Vagina (tissue), 2 donors: ENCODE results near the gene CAP2.

Source experiments
- CTCF ChIP-seq, 3 experiments: fragments of 450-650 bp in 2 of 3; fragments of 200-600 bp in 1 of 3; sonication (generic) in 1 of 3; IDR thresholded peaks; one replicate each; pipeline ENCODE4 v1.5.1; 2017 to 2019; ENCODE audit warnings: antibody characterized with exemption in 3 of 3, mild to moderate bottlenecking in 2 of 3, moderate library complexity in 2 of 3
- POLR2A ChIP-seq, 2 donors: fragments of 450-650 bp; IDR thresholded peaks; one replicate each; pipeline ENCODE4 v1.6.1; 2017; ENCODE audit warnings: antibody characterized with exemption in 2 of 2, mild to moderate bottlenecking in 2 of 2, moderate library complexity in 2 of 2

- TF ChIP-seq CTCF (IDR thresholded peaks at IDR 0.05), result no peak
- no peak for TF ChIP-seq POLR2A (IDR thresholded peaks at IDR 0.05)
These were observed 21.9 kb downstream of the CAP2 start for GRCh38 chr6:17415321-17415720.
